OCI-LY1 (cell line): ENCODE data around the gene SLC27A6.

Experiments used
- CTCF ChIP-seq: fragments of 200-600 bp; sonication (generic), shearing (Covaris generic); IDR thresholded peaks from 2 replicates; pipeline ENCODE4 v1.5.1; 2017; ENCODE audit warnings: mild to moderate bottlenecking, antibody characterized with exemption, low read length, moderate library complexity, mixed read lengths
- EZH2 ChIP-seq: fragments of 200-600 bp; sonication (generic), shearing (Covaris generic); IDR thresholded peaks from 2 replicates; pipeline ENCODE4 v1.8.0; 2017; ENCODE audit warnings: borderline replicate concordance, mixed run types, mild to moderate bottlenecking, antibody characterized with exemption, low read length, moderate library complexity, mixed read lengths

DNA sequence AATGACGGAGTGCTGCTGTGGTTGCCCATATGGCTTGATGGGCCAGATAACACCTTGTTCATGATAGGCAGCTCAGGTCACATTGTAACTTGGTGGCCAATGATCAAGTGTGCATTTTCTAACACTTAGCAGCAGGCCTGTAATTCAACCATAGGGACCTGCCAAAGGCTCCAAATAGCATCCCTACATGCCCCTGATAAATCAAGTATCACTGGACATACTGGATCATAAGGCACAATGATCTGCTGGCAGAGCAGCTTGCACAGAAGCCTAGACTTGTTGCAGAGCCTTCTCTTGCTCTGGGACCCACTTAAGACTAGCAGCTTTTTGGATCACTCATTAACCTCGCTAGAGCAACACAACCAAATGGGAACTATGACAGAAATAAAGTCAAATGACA, 83.2 kb downstream of the SLC27A6 start:
- TF ChIP-seq CTCF (no peak), EZH2 (no peak)
